Hematopoietic multipotent progenitor cell treated with erythropoietin and hydrocortisone succinate and interleukin-3 and kit ligand, for 15 days (in vitro differentiated cells): Measurements from ENCODE around the gene CLDN34.
A peak's percentile ranks its signal among the peaks of the same experiment; 100 is the strongest.

Experiments
- DNase-seq: peaks from one replicate; pipeline ENCODE4 v3.0.0-alpha.2; 2015; ENCODE audit warnings: low spot score

Gene CLDN34

GRCh38 chrX:9980927-9981326 lies 13.8 kb downstream of the CLDN34 start:
- no peak for DNase-seq

DNA sequence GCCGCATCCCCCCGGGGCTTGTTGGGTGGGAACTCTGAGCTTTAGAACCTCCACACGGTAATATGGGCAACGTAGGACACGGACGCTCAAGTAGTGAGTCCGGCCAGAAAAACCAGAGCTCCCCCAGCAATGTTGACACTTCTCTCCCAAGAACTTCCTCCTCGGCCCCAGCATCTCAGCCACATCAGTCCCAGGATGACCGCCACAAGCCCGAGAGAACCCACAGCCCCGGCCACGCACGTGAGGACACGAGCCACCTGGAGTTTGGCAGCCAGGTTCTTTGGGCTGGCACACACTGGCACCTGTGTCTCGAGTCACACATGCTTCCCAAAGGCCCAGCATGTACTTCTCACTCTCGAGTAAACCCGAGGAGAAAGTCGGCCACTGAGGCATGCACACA lies 16.3 kb downstream of the CLDN34 start:
- no peak for DNase-seq

GRCh38 chrX:9983846-9984245 lies 16.7 kb downstream of the CLDN34 start:
- no peak for DNase-seq

- DNase-seq = peak; percentile 30
Measured at GRCh38 chrX:9988762-9989161, 21.6 kb downstream of the CLDN34 start.

DNA sequence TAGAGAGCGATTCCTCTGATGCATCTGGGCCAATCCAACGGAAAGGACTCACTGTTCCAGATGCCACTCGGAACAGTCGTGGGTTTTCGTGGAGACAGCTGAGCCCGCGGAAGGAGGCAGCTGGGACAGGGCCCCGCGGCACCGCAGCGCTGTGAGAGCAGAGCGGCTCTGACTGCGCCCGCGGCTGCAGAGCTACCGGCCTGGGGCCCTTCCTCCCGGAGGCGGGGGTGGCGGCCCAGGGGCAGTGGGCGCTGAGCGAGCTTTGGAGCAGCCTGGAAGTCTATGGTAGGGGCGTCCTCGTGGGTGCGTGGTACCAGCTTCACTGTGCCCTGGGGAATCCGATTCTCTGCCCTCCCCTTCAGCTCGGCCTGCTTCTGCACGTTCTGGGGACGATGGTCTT lies 24.9 kb downstream of the CLDN34 start:
- no peak for DNase-seq

GRCh38 chrX:9992724-9993123 lies 25.6 kb downstream of the CLDN34 start:
- no peak for DNase-seq

- DNase-seq = peak; percentile 83
Measured at GRCh38 chrX:9995855-9996339, 28.7 kb downstream of the CLDN34 start.

DNA sequence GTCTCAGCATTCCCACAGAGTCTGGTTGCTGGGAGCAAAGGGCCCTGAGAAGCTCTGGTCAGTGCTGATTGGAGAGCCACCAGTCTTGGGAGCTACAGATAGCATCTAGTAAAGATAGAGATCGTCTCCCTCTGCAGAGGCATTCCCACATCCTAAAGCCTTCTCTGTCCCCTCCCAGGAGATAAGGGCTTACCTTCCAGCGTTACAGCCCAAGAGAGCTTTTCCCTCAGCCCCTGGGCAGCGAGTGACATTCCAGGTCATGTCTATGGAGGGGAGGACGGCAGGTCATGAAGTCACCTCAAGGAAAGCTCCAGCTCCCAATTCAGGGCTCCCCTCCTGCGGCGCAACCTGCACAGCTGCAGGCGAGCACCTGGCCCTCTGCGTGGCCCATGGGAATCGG lies 29.9 kb downstream of the CLDN34 start:
- no peak for DNase-seq

- DNase-seq = no peak
Measured at GRCh38 chrX:9997524-9997923, 30.4 kb downstream of the CLDN34 start.

DNA sequence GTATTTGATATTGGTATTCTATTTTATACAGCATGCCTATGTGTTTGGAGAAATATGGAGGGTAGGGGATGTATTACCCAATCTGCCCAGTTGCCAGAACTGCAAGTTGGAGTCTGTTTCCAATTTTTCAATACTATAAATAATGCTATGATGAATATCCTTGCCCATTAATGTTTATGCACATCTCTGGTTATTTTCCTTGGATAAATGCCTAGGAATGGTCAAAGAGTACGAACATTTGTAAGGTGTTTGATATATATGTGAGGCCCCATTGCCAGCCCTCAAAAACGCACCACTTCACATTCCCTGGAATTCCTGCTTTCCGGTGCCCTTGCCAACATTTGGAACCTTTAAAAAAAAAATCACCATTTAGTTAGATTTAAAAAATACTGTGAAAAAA lies 34.3 kb downstream of the CLDN34 start:
- no peak for DNase-seq

- no peak for DNase-seq
Measured at GRCh38 chrX:10004832-10005475, 37.8 kb downstream of the CLDN34 start.

GRCh38 chrX:10006086-10006485 lies 38.9 kb downstream of the CLDN34 start:
- DNase-seq = no peak

GRCh38 chrX:10006770-10007169 lies 39.6 kb downstream of the CLDN34 start:
- no peak for DNase-seq

DNA sequence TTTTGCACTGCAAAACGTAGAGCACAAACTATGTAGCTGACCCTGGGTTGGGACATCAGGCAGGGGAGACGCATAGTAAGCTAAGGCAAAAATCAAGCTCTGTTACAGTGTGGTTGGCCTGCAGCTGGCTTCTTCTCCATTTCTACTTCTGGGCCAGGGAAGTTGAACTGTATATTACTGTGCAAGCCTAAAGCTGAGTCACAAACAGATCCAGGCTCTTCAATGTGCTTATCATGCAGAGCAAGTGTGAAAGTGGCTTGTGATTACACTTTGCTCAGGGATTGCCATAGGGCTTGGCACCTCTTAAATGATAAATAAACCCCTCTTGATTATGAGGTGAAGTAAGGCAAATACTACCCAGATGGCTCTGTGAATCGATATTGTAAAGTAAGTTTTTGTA lies 40.5 kb downstream of the CLDN34 start:
- peak; percentile 78 for DNase-seq

GRCh38 chrX:10008483-10009056 lies 41.4 kb downstream of the CLDN34 start:
- no peak for DNase-seq

DNA sequence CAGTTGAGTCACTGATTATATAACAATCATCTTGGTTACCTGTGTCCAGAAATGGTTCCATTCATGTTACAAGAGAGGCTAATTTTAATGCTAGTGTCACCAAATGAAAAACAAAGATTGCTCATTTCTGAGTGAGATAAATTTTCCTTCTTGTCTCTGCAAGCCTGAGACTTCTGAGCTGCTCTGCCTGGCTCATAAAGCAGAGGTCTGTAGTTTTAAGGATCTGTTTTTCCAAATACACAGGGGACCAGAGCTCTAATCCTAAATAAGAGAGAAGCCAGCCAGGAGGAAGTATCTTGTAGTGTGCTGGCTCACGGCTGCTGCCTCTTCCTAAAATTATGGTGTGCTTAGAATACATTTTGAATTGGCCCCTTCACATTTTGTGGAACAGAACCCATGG lies 42.6 kb downstream of the CLDN34 start:
- DNase-seq = no peak

- DNase-seq = no peak
Measured at GRCh38 chrX:10010686-10011085, 43.5 kb downstream of the CLDN34 start.

- no peak for DNase-seq
Measured at GRCh38 chrX:10011261-10011931, 44.2 kb downstream of the CLDN34 start.

DNA sequence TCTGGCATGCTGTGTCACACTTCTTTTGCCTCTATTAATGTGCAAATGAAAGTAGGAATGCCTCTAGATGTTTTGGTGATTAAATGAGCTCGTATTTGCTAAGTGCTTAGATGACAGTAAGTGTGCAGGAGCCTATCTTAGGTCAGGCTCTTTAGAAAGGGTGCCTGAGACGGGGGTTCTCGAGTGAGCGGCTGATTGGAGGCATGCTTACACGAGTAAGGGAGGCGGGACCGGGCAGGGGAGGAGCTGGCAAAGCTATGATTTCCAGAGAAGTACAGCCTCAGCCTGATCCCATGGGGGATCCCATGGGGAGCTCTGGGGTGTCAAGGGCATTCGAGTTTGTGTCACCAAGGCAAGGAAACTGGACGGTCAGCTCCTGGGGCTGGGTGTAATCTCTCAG lies 44.8 kb downstream of the CLDN34 start:
- DNase-seq = no peak

DNA sequence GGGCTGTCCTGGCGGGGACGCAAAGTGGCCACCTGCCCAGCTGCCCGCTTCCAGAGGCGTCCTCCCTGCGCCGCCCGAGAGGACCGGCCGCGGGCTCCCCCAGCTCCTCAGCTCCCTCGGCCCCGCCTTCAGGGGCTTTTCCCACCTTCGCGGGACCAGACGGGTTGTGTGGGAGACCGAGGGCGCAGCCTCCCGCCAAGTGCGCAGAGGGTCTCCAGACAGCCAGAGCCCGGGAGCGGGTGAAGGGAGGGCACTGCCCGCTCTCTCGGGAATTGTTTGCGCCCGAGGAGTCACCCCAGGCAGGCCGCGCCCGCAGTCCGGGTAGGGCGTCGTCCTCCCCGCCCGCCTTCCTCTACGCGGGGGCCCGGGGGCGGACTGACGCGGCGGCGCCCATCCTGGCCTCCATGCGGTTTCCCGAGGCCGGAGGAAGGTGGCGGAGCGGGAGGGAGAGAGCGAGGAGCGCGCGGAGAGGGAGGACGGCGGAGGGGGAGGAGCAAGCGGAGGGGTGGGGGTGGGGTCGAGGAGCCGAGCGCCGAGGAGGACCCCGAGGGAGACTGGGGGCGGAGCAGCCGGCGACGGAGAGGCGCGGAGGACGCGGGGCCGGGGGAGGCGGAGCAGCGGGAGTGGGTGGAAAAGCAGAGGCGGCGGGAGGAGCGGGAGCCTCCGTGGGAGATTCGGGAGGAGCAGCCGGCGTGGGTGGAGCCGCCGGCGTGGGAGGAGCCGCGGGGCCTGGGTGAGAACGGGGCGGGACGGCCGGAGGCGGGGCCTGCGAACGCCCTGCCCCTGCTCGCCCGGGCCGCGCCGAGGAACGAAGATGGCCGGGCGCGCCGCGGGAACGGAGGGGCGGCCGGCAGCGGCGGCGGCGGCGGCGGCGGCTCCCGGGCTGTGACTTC lies 47.5 kb downstream of the CLDN34 start:
- DNase-seq = peak; percentile 86

GRCh38 chrX:10015355-10015722 lies 48.2 kb downstream of the CLDN34 start:
- no peak for DNase-seq

- no peak for DNase-seq
Measured at GRCh38 chrX:10015723-10016518, 48.8 kb downstream of the CLDN34 start.
